Naive thymus-derived CD8-positive, alpha-beta T cell (primary cell): Measurements from ENCODE around the gene EPHA6. TPM values are rescaled to one million over a fixed set of nuclear protein-coding genes. Genes with fewer than 3 reads are reported as not detected.
"Not testable (repeated sequence)": the region's sequence is repeated elsewhere in the genome, so short reads cannot be mapped to it uniquely, and the experiment has no call there.

ENCODE experiments used
- ATAC-seq, 2 donors: fragments of 150-1000 bp; cut with Tn5 transposase in 1 of 2; sonication (Bioruptor Pico), chemical (Tn5 transposase) in 1 of 2; 1 replicate in 1 of 2; 2 replicates in 1 of 2; pipeline ENCODE4 v1.10.0; 2021; ENCODE audit warnings: mild to moderate bottlenecking in 2 of 2, moderate library complexity in 2 of 2
- POLR2A ChIA-PET: fragments of 350-600 bp; sonication (Branson Sonifier 250); formaldehyde crosslinking; loops from one replicate; lab custom pipeline; 2021; ENCODE audit warnings: antibody characterized with exemption; lab: Charles Lee
- DNase-seq, 10 donors: peaks; one replicate each; pipeline versions ENCODE4 v3.0.0 to v3.0.0-alpha.2; 2020 to 2022
- H3K27ac Mint-ChIP-seq, 10 donors: one replicate each; pipeline ENCODE4 v1.8.0; 2020 to 2022; ENCODE audit warnings: mild to moderate bottlenecking in 10 of 10, mixed read lengths in 10 of 10, moderate library complexity in 4 of 10, inconsistent platforms in 1 of 10
- H3K27me3 Mint-ChIP-seq, 5 donors: one replicate each; pipeline ENCODE4 v1.8.0; 2021 to 2022; ENCODE audit warnings: mixed read lengths in 5 of 5
- H3K36me3 Mint-ChIP-seq, 3 donors: one replicate each; pipeline ENCODE4 v1.8.0; 2020 to 2022; ENCODE audit warnings: mixed read lengths in 3 of 3, mild to moderate bottlenecking in 2 of 3, inconsistent platforms in 1 of 3
- H3K4me1 Mint-ChIP-seq, 4 donors: one replicate each; pipeline ENCODE4 v1.8.0; 2021 to 2022; ENCODE audit warnings: mixed read lengths in 4 of 4
- H3K4me3 Mint-ChIP-seq, 10 donors: one replicate each; pipeline ENCODE4 v1.8.0; 2020 to 2022; ENCODE audit warnings: mild to moderate bottlenecking in 10 of 10, mixed read lengths in 10 of 10, moderate library complexity in 6 of 10, inconsistent platforms in 1 of 10
- H3K9me3 Mint-ChIP-seq, 9 donors: one replicate each; pipeline ENCODE4 v1.8.0; 2020 to 2022; ENCODE audit warnings: mixed read lengths in 9 of 9, mild to moderate bottlenecking in 3 of 9, inconsistent platforms in 1 of 9, moderate library complexity in 1 of 9
- polyA plus RNA-seq, 3 donors: library from polyadenylated mRNA; unstranded; fragments of 300-500 nt; fragmentation: Illumina TruSeq; gene quantifications; one replicate each; pipeline ENCODE4 v1.2.3, GENCODE V29; 2021
- total RNA-seq, 8 experiments: library from RNA in 2 of 8; stranded (reverse) in 2 of 8; gene quantifications; one replicate each; pipeline ENCODE4 v1.2.3 and lab custom pipeline; 2021 to 2026

Gene EPHA6
- total and polyA plus RNA-seq, 5 experiments from 2014 or later = not detected

DNA sequence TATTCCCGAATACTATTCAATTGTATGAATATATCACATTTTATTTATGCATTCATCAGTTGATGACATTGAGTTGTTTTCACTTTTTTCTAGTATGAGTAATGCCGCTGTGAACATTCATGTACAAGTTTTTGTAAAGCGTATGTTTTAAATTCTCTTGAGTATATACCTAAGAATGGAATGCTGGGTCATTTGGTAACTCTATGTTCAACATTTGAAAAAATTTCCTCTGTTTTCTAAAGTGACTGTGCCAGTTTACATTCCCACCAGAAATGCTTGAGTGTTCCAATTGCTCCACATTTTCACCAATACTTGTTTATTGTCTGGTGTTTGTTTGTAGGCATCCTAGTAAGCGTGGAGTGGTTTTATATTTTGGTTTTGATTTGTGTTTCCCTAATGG lies 144.5 kb downstream of the EPHA6 start:
- no peaks in the 10 kb centered on the region for H3K4me1 Mint-ChIP-seq
- POLR2A ChIA-PET = no interaction called here

DNA sequence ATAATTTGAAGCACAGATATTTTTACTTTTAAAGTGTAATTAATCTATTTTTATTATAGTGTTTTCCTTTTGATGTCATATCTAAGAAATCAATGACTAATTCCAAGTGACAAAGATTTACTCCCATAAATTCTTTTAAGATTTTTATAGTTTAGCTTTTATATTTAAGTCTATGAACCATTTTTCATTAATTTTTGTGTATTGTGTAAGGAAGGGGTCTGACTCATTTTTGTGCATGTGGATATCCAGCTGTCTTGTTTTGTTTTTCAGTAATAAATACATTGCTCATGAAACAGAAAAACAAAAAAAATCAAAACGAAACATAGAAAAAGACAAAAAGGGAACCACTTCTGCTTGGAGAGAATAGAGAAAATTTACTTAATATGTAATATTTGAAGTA lies 145.1 kb downstream of the EPHA6 start:
- Mint-ChIP-seq H3K4me1 (no peaks in the 10 kb centered on the region), H3K27ac (no peak overlapping the region), H3K4me3 (no peak overlapping the region), H3K36me3 (no peaks in the 10 kb centered on the region), H3K9me3 (peaks cover 2 to 16% (median 5%) of the 10 kb centered on the region in 9 donors), H3K27me3 (no peaks in the 10 kb centered on the region)
- no peak for ATAC-seq
- DNase-seq = no peak
- POLR2A ChIA-PET = no interaction called here

More for the DNA sequence above, 144.5 kb downstream of the EPHA6 start:
- H3K27ac Mint-ChIP-seq = no peak overlapping the region
- ATAC-seq (no peak), DNase-seq (no peak)
- no peak overlapping the region for H3K4me3 Mint-ChIP-seq
- no peaks in the 10 kb centered on the region for H3K36me3 Mint-ChIP-seq
- no peaks in the 10 kb centered on the region for H3K27me3 Mint-ChIP-seq
- peaks cover 4 to 15% (median 8%) of the 10 kb centered on the region in 9 donors for H3K9me3 Mint-ChIP-seq

DNA sequence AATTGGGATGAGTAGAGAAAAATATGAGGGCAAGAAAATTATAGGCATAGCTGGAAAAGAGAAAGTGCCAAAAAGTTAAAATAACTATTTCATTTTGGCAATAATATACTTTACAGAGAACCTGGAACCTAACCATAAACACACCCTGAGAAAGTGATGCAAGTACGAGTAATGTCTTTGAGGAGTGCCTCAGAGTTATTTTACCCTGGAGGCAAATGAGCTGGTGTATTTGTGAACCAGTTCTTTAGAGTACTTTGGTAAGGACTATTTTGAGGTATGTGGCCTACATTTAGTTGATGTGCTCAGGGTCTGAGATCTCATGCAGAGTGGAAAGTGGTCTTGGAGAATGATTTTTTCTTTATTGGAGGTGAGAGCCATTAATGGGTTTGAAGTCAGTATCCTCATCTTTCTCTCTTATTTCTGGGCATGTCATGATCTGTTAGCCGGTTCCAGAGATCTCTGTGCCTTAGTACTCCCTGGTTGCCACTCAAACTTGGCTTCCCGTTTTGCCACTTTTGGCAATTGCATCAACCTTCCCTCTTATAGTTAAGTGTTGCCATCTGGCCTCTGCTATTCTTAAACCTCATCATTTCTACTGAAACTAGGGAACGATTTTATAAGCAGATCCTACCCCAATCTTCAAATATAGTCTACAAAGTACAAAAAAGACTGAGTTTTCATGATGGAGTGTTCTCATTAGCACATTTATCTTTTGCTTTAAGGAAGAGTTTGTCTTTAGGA lies 145.7 kb downstream of the EPHA6 start:
- no peak overlapping the region for H3K4me3 Mint-ChIP-seq
- H3K36me3 Mint-ChIP-seq = no peaks in the 10 kb centered on the region
- DNase-seq (no peak), ATAC-seq (no peak)
- H3K9me3 Mint-ChIP-seq = peaks cover 2 to 20% (median 5%) of the 10 kb centered on the region in 9 donors
- POLR2A ChIA-PET = no interaction called here
- no peak overlapping the region for H3K27ac Mint-ChIP-seq
- no peaks in the 10 kb centered on the region for H3K27me3 Mint-ChIP-seq
- no peaks in the 10 kb centered on the region for H3K4me1 Mint-ChIP-seq

DNA sequence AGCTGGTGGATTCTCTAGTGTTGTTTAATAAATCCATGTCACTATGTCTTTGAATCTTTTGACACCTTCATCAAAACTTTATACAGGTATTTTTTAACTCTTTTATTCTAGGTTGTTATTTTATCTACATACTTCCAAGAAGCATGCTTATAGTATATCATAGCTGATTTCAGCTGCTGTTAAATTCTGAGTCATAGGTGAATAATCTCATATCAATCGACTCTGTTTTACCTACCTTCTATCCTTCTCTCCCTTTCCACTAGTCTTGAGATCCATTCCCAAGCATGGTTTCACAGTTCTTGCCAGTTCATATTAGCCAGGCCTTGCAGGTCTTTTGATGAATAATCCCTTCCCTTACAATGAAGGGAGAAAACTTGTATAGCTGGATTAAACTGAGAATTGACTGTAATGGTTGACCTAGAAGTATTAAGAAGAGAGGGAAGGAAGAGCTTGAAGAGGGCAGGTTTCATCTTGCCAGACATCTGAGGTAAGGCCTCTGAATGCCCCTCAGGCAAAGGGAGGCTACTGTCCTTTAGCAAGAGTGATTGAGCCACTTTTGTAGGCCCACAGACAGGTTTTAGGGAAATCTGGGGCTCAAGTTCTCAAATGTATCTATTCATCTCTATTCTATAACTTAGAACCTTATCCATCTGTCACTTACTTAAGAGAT lies 146.4 kb downstream of the EPHA6 start:
- Mint-ChIP-seq H3K36me3 (no peaks in the 10 kb centered on the region), H3K4me3 (no peak overlapping the region), H3K9me3 (peaks cover 2 to 20% (median 5%) of the 10 kb centered on the region in 9 donors), H3K27me3 (no peaks in the 10 kb centered on the region), H3K4me1 (no peaks in the 10 kb centered on the region), H3K27ac (no peak overlapping the region)
- POLR2A ChIA-PET = no interaction called here
- ATAC-seq (no peak), DNase-seq (no peak)

DNA sequence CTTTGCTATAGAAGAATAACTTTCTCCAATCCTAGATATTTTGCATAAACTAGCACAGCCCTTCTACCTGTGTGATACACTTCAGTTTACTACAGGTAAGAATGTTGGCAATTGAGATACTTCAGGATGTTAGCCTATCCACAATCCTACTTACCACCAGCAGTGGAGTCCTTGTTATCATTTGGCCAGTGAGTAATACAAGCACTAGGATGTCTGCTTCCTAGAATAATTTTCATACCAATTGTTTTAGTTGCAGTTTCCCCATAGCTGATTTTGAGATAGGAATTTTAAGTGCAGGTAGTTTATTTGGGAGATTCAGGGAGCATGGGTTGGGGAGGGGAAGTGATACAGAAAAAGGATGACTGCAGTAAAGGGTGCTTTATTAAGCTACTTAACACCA lies 147.2 kb downstream of the EPHA6 start:
- no peaks in the 10 kb centered on the region for H3K4me1 Mint-ChIP-seq

DNA sequence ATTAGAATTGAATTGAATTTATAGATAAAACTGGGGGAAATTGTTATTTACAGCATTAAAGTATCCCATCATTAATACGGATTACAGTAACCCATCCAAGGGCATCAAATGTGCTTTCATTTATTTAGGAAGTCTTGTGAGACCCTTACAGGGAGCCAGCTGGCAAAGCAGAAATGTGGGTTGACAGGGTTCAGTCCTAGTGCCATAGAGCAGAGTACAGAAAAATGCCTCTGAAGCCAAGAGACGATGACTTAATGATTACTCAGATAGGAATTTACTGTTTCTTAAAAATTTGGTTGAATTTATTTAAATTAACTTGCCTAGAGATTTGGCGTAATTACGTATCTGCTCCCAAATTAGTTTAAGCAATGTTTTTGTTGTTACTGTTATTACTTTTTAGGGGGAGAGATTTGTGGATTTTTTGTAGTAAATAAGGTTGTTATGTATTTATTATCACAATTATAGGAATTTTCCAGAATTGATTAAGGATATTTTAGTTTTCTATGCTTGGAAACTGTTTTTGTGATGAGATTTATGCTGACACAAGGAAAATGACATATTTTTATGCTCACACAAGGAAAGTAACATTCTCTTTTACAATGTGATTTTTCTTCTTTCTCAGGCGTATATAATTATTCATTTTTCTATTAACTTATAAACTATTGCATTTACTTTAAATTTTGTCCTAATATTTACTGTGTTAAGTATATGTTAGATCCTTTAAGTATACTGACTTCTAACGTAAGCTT lies 152.0 kb downstream of the EPHA6 start:
- no peak for DNase-seq
- H3K4me1 Mint-ChIP-seq = no peaks in the 10 kb centered on the region
- H3K9me3 Mint-ChIP-seq = peaks cover 0 to 10% (median 4%) of the 10 kb centered on the region in 9 donors
- POLR2A ChIA-PET = no interaction called here
- H3K27ac Mint-ChIP-seq = no peak overlapping the region
- H3K27me3 Mint-ChIP-seq = no peaks in the 10 kb centered on the region
- H3K4me3 Mint-ChIP-seq = no peak overlapping the region
- H3K36me3 Mint-ChIP-seq = no peaks in the 10 kb centered on the region
- no peak for ATAC-seq

More for the DNA sequence above, 147.2 kb downstream of the EPHA6 start:
- no peak for DNase-seq
- H3K27ac Mint-ChIP-seq = no peak overlapping the region
- H3K36me3 Mint-ChIP-seq = no peaks in the 10 kb centered on the region
- POLR2A ChIA-PET = no interaction called here
- no peak for ATAC-seq
- no peaks in the 10 kb centered on the region for H3K27me3 Mint-ChIP-seq
- H3K9me3 Mint-ChIP-seq = peaks cover 2 to 15% (median 4%) of the 10 kb centered on the region in 9 donors
- H3K4me3 Mint-ChIP-seq = no peak overlapping the region

DNA sequence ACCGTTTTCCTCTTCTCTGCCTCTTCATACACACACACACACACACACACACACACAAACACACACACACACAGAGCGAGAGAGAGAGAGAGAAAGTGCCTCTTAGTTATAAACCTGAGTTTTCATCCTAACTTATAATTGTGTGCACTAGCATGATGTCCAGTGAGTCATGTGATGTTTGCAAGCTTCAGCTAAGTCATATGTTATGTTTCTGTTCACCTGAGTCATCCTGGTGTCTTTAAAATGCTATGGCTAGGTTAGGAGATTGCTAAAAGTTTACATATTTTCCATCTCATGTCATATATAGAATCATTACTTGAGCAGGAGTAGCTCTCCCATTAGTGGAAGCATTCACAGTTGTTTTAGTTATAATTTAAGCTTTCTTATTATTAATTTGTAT lies 155.8 kb downstream of the EPHA6 start:
- Mint-ChIP-seq H3K27ac (no peak overlapping the region), H3K9me3 (no peaks in the 10 kb centered on the region), H3K27me3 (no peaks in the 10 kb centered on the region), H3K4me3 (no peak overlapping the region), H3K36me3 (no peaks in the 10 kb centered on the region), H3K4me1 (no peaks in the 10 kb centered on the region)
- ATAC-seq = no peak
- POLR2A ChIA-PET = no interaction called here
- no peak for DNase-seq

DNA sequence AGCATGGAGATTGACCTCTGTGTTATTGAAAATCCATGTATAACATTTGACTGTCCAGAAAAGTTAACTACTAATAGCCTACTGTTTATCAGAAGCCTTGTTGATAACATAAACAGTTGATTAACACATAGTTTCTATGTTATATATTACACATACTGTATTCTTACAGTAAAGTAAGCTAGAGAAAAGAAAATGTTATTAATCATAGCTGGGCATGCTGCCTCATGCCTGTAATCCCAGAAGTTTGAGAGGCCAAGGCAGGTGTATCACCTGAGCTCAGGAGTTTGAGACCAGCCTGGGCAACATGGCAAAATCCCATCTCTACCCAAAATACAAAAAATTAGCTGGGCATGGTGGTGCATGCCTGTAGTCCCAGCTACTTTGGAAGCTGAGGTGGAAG lies 163.3 kb downstream of the EPHA6 start:
- ATAC-seq = no peak
- Mint-ChIP-seq H3K27me3 (no peaks in the 10 kb centered on the region), H3K4me1 (no peaks in the 10 kb centered on the region), H3K9me3 (peaks cover 0 to 11% (median 5%) of the 10 kb centered on the region in 9 donors), H3K4me3 (no peak overlapping the region), H3K36me3 (no peaks in the 10 kb centered on the region), H3K27ac (no peak overlapping the region)
- POLR2A ChIA-PET = no interaction called here
- no peak for DNase-seq

DNA sequence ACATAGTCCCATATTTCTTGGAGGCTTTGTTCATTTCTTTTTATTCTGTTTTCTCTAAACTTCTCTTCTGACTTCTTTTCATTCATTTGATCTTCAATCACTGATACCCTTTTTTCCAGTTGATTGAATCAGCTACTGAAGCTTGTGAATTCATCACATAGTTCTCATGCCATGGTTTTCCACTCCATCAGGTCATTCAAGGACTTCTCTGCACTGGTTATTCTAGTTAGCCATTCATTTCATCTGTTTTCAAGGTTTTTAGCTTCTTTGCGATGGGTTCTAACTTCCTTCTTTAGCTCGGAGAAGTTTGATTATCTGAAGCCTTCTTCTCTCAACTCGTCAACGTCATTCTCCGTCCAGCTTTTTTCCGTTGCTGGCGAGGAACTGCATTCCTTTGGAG lies 169.3 kb downstream of the EPHA6 start:
- H3K27ac Mint-ChIP-seq, H3K27me3 Mint-ChIP-seq, POLR2A ChIA-PET, H3K4me1 Mint-ChIP-seq, H3K4me3 Mint-ChIP-seq, H3K36me3 Mint-ChIP-seq, ATAC-seq, DNase-seq: not testable (repeated sequence)
- H3K9me3 Mint-ChIP-seq = peaks cover 0 to 23% (median 10%) of the 10 kb centered on the region in 9 donors

DNA sequence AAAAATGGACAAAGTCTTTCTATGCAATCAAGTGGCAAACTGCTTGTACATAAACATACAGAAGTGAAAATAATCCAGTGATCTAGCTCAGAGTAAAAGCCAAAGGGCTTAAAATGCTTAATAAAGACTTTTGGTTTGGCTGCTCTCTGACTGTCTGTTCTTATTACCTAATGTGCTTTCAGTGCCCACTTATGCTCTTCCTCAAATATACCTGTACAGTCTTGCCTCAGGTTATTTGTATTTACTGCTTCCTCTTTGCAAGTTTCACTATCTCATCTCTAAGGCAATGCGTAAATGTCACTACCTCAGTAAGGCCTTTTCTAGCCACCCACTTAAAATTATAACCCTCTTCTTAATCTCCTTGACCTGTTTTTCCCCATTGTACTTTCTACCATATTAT lies 171.8 kb downstream of the EPHA6 start:
- Mint-ChIP-seq H3K9me3 (peaks cover 3 to 20% (median 8%) of the 10 kb centered on the region in 9 donors), H3K4me1 (no peaks in the 10 kb centered on the region), H3K27me3 (no peaks in the 10 kb centered on the region), H3K36me3 (no peaks in the 10 kb centered on the region), H3K27ac (no peak overlapping the region), H3K4me3 (no peak overlapping the region)
- ATAC-seq (no peak), DNase-seq (no peak)
- POLR2A ChIA-PET = no interaction called here

DNA sequence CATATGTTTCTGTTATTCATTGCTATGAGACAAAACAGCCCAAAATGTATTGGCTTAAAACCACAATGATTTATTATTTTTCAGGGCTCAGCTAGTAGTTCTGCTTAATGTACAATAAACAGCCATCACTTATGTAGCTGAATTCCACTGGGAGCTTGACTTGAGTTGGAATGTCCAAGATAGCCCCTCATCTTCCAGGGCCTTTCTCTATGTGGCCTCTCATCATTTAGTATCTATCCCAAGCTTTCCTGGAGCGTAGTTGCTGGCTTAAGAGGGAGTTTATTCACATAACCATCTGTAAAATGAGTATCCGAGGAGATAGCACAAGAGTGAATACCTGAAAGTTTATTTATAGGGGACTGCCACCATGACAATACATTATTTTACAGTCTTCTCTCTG lies 176.8 kb downstream of the EPHA6 start:
- H3K36me3 Mint-ChIP-seq = no peaks in the 10 kb centered on the region
- no peak overlapping the region for H3K4me3 Mint-ChIP-seq
- DNase-seq = no peak
- H3K27ac Mint-ChIP-seq = no peak overlapping the region
- POLR2A ChIA-PET = no interaction called here
- peaks cover 0 to 20% (median 5%) of the 10 kb centered on the region in 9 donors for H3K9me3 Mint-ChIP-seq
- no peak for ATAC-seq
- no peaks in the 10 kb centered on the region for H3K4me1 Mint-ChIP-seq
- no peaks in the 10 kb centered on the region for H3K27me3 Mint-ChIP-seq

DNA sequence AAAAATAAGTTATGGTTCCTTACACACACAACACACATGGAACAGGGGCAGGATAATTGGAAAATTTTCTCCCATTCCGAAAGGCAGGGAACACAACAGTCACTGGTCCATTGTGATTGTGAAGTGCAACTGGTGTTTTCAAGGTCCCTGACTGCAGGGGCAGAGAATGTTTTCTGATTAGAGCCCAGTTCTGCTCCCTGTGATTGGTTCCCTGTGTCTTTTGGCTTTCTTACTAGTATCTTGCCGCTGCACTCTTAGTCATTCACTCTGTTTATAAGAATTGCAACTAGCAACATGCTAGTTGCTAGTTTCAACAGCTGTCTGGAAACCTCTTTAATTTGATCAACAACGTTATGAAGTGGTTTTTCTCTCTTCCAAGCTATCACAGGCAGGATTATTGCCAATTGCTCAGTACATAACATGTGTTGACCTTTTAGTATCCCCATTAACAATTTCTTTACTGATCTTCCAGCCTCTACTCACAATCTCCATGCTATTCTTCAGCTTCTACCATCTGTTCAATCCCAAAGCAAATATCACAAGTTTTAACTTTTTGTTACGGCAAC lies 177.5 kb downstream of the EPHA6 start:
- H3K36me3 Mint-ChIP-seq = no peaks in the 10 kb centered on the region
- no peak overlapping the region for H3K27ac Mint-ChIP-seq
- DNase-seq (no peak), ATAC-seq (no peak)
- no peak overlapping the region for H3K4me3 Mint-ChIP-seq
- H3K4me1 Mint-ChIP-seq = no peaks in the 10 kb centered on the region
- no peaks in the 10 kb centered on the region for H3K27me3 Mint-ChIP-seq
- POLR2A ChIA-PET = no interaction called here
- peaks cover 0 to 15% (median 5%) of the 10 kb centered on the region in 9 donors for H3K9me3 Mint-ChIP-seq

DNA sequence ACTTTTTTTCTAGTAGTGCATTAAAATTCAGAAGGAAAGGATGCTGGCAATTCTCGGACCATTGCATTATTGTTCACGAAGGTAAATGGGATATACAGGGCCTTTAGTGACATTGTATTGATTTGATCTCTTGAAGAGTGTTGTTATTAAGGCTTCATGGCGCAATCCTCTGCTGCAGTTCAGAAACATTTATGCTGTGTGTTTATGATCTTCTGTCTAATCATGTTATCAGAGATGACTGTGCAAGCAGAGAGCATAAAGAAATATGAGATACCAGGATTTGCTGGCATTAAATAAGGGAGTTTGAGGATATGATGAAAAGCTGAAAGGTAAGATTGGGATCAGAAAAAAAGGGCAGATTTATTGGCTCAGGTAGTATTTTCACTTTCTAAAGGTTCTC lies 180.6 kb downstream of the EPHA6 start:
- POLR2A ChIA-PET = no interaction called here
- no peaks in the 10 kb centered on the region for H3K27me3 Mint-ChIP-seq
- H3K9me3 Mint-ChIP-seq = peaks cover 0 to 20% (median 4%) of the 10 kb centered on the region in 9 donors
- H3K4me3 Mint-ChIP-seq = no peak overlapping the region
- ATAC-seq (no peak), DNase-seq (no peak)
- no peaks in the 10 kb centered on the region for H3K4me1 Mint-ChIP-seq
- no peak overlapping the region for H3K27ac Mint-ChIP-seq
- H3K36me3 Mint-ChIP-seq = no peaks in the 10 kb centered on the region
